Fibroblast of gingiva (primary cell): ENCODE measurements around the gene FXYD4.

ENCODE experiments used
- DNase-seq: peaks from one replicate; pipeline ENCODE4 v3.0.0-alpha.2; 2011; ENCODE audit warnings: low read depth

The FXYD4 gene

DNA sequence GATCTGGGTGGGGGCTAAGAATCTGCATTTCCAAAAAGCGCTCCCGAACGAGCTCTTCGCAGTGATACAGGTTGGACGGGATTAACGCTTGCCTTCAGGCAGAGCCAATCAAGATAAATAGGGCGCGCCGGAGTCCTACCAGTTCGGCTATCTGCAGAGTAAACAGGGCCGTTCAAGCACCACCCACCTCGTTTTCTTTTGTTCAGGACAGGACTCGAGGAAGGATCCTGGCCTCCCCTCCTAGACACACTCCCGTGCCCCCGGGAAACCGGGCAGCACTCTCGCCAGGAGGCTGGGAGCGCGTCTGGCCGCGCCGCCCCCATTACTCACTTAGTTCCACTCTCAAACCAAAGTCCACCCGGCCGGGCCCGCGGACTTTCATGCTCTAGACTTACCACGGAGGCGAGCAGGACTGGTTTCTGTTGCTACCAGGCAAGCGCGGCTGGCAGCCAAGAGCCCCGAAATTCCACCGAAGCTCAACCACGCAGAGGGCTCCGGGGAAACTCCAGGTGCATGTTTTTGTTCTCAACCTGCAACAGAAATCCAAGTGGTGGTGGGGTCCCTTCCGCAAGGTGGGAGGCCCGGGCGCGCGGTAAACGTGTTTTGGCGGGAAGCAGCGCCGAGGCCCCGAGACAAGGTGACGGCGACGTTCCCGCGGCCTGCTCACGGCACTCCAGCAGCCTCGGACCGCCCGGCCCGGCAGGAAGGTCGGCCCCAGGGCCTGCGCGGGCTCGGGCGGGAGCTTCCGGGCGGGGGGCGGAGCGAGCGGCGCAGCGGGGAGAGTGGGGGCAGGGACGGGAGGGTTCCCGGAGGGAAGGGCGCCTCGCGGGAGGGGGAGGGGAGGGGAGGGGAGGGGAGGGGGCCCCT lies 24.9 kb downstream of the FXYD4 start:
- DNase-seq = peak; percentile 56

GRCh38 chr10:43396928-43397624 lies 25.6 kb downstream of the FXYD4 start:
- DNase-seq = peak; percentile 76

DNA sequence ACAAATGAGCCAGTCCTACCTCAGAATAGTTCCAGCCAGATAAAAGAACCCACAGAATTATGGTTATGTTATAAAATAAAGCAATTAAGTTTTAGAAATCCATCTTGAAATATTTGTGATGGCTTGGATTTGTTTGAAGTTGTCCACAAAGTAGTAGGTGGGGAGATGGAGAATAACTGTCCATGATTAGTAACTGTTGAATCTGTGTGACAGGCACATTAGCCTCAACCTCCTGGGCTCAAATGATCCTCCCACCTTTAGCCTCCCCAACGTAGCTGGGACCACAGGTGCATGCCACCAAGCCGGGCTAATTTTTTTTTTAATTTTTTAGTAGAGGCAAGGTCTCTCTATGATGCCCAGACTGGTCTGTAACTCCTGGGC lies 27.5 kb downstream of the FXYD4 start:
- DNase-seq = no peak

DNA sequence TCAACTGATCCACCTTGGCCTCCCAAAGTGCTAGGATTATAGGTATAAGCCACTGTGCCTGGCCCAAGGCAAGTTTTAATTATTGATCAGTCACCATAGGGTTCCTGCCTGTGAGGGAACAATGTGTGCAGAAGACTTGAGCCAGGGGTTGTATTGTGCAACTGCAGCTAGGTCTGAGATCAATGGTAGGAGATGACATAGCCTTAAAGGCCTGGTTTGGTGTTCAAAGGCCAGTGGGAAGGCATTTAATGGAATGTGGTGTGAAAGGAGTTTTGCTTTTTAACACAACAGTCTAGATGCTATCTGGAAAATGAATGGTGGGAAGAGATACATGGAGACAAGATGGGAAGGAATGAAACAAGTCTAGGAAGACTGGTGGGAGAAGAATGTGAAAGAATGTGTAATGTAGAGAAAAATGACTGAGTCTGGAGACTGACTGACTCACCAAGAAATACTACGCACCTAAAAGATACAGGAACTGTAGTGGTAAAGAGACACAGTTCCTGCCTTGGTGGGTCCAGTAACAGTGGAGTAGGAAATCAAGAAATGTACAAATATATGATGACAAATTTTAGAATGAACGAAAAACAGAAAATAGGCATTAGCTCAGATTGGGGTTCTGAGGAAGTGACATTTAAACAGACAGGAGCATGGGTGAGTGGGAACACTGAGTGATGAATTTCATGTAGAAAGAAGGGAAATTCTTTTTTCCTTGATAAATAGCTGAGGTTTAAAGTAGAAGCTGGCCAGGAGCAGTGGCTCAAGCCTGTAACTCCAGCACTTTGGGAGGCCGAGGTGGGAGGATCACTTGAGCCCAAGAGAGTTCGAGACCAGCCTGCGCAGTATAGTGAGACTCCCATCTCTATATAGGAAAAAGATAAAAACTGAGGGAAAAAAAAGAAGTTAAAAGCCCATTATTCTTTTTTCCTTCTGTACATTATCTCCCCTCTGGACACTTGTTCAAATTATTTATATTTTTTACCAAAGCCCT lies 28.2 kb downstream of the FXYD4 start:
- DNase-seq = peak; percentile 51

DNA sequence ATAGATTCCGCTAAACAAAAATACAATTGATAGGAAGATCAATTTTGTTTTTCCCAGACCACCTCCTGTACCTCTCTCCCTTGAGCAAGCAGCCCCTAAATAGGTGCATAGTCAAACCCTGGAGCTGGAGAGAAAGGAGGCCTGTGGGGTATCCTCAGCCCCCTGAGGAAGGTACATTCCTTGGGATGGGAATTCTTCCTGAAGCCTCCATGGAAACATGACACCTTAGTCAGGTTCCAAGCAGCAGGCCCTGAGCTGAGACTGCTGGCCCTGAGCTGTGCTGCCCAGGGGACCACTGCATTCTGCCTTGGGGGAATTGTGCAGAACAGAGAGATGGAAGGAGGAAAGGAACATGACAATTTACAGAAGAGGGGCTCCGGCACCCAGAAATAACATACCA lies 30.2 kb downstream of the FXYD4 start:
- DNase-seq = no peak

DNA sequence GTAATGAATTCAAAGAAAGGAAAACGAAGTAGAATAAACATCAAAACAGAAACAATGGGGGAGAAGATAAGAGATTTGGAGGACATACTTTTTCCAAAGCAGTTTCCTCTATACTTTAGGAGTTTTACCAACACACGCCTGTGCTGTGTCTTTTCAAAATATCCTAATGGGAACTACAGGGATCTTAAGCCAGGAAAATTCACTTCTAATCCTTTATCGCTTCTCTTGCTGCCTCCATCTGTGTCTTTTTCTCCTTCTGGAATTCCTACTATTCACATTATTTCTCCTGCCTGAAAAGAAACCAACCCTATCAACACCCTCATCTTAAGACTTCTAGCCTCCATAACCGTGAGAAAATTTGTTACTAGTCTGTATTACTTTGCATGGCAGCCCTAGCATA lies 30.7 kb downstream of the FXYD4 start:
- no peak for DNase-seq

GRCh38 chr10:43402880-43403452 lies 31.5 kb downstream of the FXYD4 start:
- no peak for DNase-seq

DNA sequence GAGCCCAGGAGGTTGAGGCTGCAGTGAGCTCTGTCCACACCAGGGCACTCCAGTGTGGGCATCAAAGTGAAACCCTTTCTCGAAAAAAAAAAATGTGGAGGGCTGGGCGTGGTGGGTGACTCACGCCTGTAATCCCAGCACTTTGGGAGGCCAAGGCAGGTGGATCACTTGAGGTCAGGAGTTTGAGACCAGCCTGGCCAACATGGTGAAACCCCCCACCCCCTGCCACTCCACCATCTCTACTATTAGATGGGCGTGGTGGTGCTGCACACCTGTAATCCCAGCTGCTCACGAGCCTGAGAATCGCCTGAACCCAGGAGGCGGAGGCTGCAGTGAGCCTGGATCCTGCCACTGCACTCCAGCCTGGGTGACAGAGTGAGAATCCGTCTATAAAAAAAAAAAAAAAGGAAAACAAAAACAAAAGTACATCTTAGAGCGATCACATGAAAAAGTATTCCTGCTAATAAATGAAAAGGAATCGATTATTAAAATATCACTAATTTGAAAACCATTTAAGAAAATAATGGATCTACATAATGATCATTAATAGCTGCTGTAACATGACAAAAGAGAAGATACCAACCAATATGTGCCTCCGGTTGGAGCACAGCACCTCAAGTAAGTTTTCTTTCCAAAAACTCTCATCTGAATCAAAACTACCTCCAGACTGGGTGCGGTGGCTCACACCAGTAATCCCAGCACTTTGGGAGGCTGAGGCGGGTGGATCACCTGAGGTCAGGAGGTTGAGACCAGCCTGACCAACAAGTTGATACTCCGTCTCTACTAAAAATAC lies 32.7 kb downstream of the FXYD4 start:
- DNase-seq = no peak

DNA sequence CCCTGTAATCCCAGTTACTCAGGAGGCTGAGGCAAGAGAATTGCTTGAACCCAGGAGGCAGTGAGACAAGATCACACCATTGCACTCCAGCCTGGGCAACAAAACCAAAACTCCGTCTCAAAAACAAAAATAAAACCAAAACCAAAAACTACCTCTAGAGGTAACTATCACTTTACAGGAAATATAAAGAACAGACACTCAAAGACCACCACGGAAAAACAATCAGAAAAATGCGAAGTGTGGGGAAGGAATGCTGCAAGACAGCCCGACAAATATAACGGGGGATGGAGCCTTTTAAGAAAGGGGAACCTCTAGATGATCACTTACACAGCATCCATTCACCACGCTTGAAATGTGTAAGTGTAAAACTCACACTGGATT lies 33.3 kb downstream of the FXYD4 start:
- DNase-seq = no peak

- DNase-seq = peak; percentile 35
These were observed 35.7 kb downstream of the FXYD4 start for GRCh38 chr10:43407148-43407575.

GRCh38 chr10:43407576-43408330 lies 36.3 kb downstream of the FXYD4 start:
- DNase-seq = peak; percentile 89

- DNase-seq = no peak
These were observed 36.9 kb downstream of the FXYD4 start for GRCh38 chr10:43408331-43408709.

DNA sequence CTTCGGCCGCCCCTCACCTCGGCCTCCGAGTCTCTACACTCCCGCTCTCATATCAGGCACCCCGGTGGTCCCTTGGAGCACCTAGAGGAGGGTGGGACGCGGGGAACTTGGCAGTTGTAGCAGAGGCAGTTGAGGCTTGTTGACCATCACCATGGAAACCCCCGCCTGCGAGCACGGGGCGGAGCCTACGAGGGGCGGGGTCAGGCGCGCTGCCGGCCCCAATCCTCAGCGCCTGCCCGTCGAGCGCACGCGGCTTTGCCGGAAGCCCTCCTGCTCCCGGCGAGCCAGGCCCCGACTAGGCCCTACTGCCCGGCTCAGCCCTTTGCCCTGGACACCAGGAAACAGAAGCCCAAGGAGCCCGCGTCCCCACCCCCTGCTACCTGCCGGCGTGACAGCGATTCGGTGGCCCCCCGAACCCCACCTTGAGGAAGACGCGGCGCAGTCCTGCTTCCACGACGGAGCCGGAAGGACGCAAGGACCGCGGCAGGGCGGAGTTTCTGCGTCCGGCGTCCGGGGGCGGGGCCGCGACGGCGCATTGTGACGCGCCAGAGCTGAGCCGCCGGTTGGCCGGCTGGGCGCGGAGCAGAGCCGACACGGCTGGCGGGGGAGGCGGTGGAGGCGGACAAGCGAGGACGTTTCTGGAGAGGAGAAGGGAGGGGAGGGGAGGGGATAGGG lies 37.4 kb downstream of the FXYD4 start, which contains the start of gene HNRNPF:
TSS of gene HNRNPF (minus strand) at position 477 of the 675 bp plus-strand sequence. CDS start 21,302 bp downstream, outside the sequence.
- peak; percentile 97 for DNase-seq

DNA sequence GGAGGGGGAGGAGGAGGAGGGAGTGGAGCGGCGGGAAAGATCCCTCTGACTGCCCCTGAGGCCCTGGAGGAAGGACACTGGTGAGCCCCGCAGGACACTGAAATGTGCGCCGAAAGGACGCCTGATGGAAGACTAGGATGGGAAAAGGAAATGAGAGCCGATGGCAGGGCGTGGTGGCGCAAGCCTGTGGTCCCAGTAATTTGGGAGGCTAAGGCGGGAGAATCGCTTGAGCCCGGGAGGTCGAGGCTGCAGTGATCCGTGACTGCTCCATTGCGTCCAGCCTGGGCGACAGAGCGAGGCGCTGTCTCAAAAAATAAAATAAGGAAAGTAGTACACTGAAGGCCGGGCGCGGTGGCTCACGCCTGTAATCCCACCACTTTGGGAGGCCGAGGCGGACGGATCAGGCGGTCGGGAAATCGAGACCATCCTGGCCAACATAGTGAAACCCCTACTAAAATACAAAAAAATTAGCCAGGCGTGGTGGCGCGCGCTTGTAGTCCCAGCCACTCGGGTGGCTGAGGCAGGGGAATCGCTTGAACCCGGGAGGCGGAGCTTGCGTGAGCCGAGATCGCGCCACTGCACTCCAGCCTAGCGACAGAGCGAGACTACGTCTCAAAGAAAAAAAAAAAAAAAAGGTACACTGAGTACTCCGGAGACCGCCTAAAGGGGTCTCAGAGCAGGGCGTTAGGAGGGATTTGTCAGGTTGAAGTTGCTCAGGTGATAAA lies 38.1 kb downstream of the FXYD4 start:
- no peak for DNase-seq

- no peak for DNase-seq
These were observed 38.9 kb downstream of the FXYD4 start for GRCh38 chr10:43410345-43410744.

DNA sequence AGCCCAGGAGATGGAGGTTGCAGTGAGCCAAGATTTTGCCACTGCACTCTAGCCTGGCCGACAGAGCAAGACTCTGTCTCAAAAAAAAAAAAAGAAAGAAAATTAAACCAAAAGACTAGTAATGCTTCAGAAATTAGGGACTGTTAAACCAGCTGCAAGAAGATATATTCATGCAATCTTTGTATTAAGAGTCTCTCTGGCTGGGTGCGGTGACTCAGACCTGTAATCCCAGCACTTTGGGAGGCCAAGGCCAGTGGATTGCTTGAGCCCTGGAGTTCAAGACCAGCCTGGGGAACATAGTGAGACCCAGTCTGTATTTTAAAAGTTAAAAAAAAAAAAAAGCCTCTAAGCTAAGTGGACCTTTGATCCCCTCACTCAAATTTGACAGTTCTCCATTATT lies 40.1 kb downstream of the FXYD4 start:
- DNase-seq = no peak

- DNase-seq = no peak
These were observed 44.1 kb downstream of the FXYD4 start for GRCh38 chr10:43415544-43415943.

GRCh38 chr10:43417950-43418768 lies 46.7 kb downstream of the FXYD4 start:
- no peak for DNase-seq
